SK-N-MC (cell line): Measurements from ENCODE around the gene LAPTM4A.

Experiments
- DNase-seq: peaks from one replicate; pipeline ENCODE4 v3.0.0-alpha.2; 2011; ENCODE audit warnings: low read depth, low spot score
- H3K27ac ChIP-seq: fragments of 200-600 bp; sonication (generic); 2 replicates; pipeline ENCODE4 v1.5.1; 2016; ENCODE audit warnings: mixed run types
- H3K36me3 ChIP-seq: fragments of 200-600 bp; sonication (generic); 2 replicates; pipeline ENCODE4 v1.6.1; 2017; ENCODE audit warnings: antibody characterized with exemption, low read length, mixed read lengths; ENCODE audit not compliant: insufficient read depth
- H3K4me3 ChIP-seq: fragments of 200-600 bp; sonication (generic); 2 replicates; pipeline ENCODE4 v1.5.1; 2016
- H3K9ac ChIP-seq: fragments of 200-600 bp; sonication (generic); 2 replicates; pipeline ENCODE4 v1.8.0; 2017; ENCODE audit warnings: mixed run types, mixed read lengths; ENCODE audit not compliant: insufficient read length
- H3K9me3 ChIP-seq: fragments of 200-600 bp; sonication (generic); 2 replicates; pipeline ENCODE4 v1.6.1; 2017; ENCODE audit warnings: low read depth, mild to moderate bottlenecking, antibody characterized with exemption, low read length, moderate library complexity, mixed read lengths
- EZH2 ChIP-seq: fragments of 200-600 bp; sonication (generic); IDR thresholded peaks from one replicate; pipeline ENCODE4 v1.6.1; 2017; ENCODE audit warnings: antibody characterized with exemption
- FOXP2 ChIP-seq: optimal IDR thresholded peaks from 2 replicates; pipeline ENCODE3; 2011; ENCODE audit warnings: mild to moderate bottlenecking, moderate library complexity; ENCODE audit not compliant: insufficient read depth; ENCODE audit errors: extremely low read length, control extremely low read depth
- POLR2AphosphoS5 ChIP-seq: IDR thresholded peaks from 2 replicates; pipeline ENCODE4 v1.6.1; 2012; ENCODE audit warnings: mild to moderate bottlenecking, low read depth, low read length, borderline replicate concordance

LAPTM4A gene

GRCh38 chr2:20061940-20062339 is 10.5 kb upstream of the LAPTM4A start:
- H3K4me3 ChIP-seq = no peak overlapping the region
- no peak overlapping the region for H3K27ac ChIP-seq
- no peak overlapping the region for H3K9ac ChIP-seq
- TF ChIP-seq EZH2 = no peak
- no peak for TF ChIP-seq FOXP2
- no peak for TF ChIP-seq POLR2AphosphoS5
- H3K9me3 ChIP-seq = no peaks in the 10 kb centered on the region
- no peak for DNase-seq
- no peaks in the 10 kb centered on the region for H3K36me3 ChIP-seq

DNA sequence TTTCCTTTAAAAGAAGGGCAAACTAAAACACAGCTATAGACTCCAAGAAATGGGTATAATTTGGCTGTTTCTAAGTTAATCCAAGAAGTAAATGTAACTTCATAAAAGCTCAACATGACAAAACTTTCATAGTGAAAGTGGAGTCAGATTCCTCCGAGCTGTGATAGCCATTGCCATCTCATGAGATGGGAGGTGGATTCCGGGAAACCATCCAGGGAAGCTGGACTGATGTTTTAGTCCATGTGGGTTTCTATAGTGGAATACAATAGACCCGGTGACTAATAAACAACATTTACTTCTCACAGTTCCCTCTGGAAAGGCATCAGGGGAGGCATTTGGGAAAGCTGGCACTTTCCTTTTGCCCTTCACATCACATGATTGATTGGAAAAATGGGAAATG is 10.0 kb upstream of the LAPTM4A start:
- TF ChIP-seq FOXP2 = no peak
- TF ChIP-seq POLR2AphosphoS5 = no peak
- no peak for TF ChIP-seq EZH2
- H3K4me3 ChIP-seq = no peak overlapping the region
- DNase-seq = no peak
- H3K27ac ChIP-seq = no peak overlapping the region
- no peaks in the 10 kb centered on the region for H3K36me3 ChIP-seq
- H3K9ac ChIP-seq = no peak overlapping the region
- H3K9me3 ChIP-seq = no peaks in the 10 kb centered on the region

DNA sequence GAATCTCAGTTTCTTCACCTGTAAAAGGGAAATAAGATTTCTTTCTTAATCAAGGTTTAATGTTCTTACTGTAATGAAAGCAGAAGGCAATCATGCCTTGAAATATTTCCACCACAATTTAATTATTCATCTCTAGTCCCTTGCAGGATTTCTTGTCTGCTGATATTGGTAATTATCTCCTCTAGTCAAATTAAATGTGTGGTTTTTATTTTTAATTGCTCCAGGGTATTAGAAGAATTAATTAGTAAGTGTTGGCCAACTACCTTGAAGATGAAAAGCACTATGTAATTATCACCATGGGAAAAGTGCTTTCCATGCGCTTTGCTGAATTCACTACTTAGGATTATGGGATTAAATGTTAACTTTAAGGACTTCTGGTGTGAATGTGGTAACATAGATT is 8.7 kb upstream of the LAPTM4A start:
- TF ChIP-seq POLR2AphosphoS5 = no peak
- TF ChIP-seq EZH2 = no peak
- TF ChIP-seq FOXP2 = no peak
- no peak overlapping the region for H3K27ac ChIP-seq
- H3K9ac ChIP-seq = no peak overlapping the region
- DNase-seq = no peak
- H3K9me3 ChIP-seq = no peaks in the 10 kb centered on the region
- no peak overlapping the region for H3K4me3 ChIP-seq
- H3K36me3 ChIP-seq = no peaks in the 10 kb centered on the region

GRCh38 chr2:20057268-20057667 is 5.8 kb upstream of the LAPTM4A start:
- Histone ChIP-seq H3K9me3 (no peaks in the 10 kb centered on the region), H3K36me3 (no peaks in the 10 kb centered on the region), H3K9ac (no peak overlapping the region), H3K4me3 (no peak overlapping the region), H3K27ac (no peak overlapping the region)
- TF ChIP-seq POLR2AphosphoS5 (no peak), FOXP2 (no peak), EZH2 (no peak)
- no peak for DNase-seq

DNA sequence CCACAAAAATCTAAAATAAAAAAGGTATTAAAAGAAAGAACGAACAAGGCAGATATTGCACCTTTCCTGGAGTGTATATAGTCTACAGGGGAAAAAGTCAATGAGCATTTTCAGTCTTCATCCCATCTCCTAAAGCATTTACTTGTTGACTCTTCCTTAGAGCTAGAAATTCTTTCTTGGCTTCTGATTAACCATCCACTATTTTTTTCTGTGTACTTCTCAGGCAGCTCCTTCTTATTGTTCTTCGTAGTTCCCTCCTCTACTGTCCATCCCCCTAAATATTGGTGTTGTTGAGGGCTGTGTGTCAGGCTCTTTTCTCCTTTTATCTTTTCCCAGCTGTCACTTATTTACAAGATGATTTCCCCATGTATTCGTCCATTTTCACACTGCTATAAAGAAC is 3.5 kb upstream of the LAPTM4A start:
- TF ChIP-seq EZH2 (no peak), FOXP2 (no peak), POLR2AphosphoS5 (no peak)
- no peak for DNase-seq
- Histone ChIP-seq H3K9ac (no peak overlapping the region), H3K27ac (no peak overlapping the region), H3K4me3 (no peak overlapping the region), H3K9me3 (no peaks in the 10 kb centered on the region), H3K36me3 (no peaks in the 10 kb centered on the region; the same call in 1 of the 2 replicates)

GRCh38 chr2:20054119-20054518 is 2.7 kb upstream of the LAPTM4A start:
- Histone ChIP-seq H3K9me3 (no peaks in the 10 kb centered on the region), H3K36me3 (no peaks in the 10 kb centered on the region; the same call in 1 of the 2 replicates), H3K9ac (no peak overlapping the region), H3K4me3 (no peak overlapping the region), H3K27ac (no peak overlapping the region)
- DNase-seq = no peak
- no peak for TF ChIP-seq POLR2AphosphoS5
- TF ChIP-seq FOXP2 = no peak
- TF ChIP-seq EZH2 = no peak

GRCh38 chr2:20052861-20053281 is 1.4 kb upstream of the LAPTM4A start:
- H3K36me3 ChIP-seq = no peaks in the 10 kb centered on the region; the same call in 1 of the 2 replicates
- TF ChIP-seq POLR2AphosphoS5 = peak; percentile 58
- no peak for TF ChIP-seq FOXP2
- H3K4me3 ChIP-seq = peak overlapping the region; percentile 85
- peak; percentile 74 for DNase-seq
- H3K9me3 ChIP-seq = no peaks in the 10 kb centered on the region
- H3K9ac ChIP-seq = peak overlapping the region; percentile 78
- peak overlapping the region; percentile 95 for H3K27ac ChIP-seq

DNA sequence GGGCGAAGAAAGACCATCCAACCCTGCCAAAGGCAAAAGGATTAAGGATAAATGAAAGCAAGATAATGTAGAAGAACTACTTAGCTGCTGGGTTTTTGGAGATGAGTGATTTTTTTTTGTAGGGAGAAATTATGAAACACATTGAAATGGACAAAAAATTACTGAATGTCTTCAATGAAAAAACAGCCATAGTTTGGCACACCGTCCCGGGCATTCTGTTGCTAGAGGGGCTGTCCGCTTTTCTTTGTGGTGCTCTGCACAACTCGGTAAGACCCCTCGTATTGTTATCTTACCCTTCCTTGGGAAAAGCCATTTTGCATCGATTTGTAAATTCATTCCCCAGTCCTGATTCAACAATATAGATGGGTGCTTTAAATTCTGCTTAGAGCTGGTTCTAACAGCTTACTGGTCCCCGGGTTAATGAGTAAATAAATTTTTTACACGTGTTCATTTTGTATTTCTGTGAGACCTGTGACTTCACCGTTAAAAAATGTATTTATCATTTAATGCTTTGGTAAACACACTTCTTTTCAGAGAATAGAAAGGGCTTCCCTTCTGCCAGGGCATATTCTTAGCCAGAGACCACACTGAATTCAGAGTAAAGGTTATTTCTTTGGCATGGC is 912 bp upstream of the LAPTM4A start:
- no peak for DNase-seq
- TF ChIP-seq FOXP2 = no peak
- TF ChIP-seq EZH2 = no peak
- no peak for TF ChIP-seq POLR2AphosphoS5

DNA sequence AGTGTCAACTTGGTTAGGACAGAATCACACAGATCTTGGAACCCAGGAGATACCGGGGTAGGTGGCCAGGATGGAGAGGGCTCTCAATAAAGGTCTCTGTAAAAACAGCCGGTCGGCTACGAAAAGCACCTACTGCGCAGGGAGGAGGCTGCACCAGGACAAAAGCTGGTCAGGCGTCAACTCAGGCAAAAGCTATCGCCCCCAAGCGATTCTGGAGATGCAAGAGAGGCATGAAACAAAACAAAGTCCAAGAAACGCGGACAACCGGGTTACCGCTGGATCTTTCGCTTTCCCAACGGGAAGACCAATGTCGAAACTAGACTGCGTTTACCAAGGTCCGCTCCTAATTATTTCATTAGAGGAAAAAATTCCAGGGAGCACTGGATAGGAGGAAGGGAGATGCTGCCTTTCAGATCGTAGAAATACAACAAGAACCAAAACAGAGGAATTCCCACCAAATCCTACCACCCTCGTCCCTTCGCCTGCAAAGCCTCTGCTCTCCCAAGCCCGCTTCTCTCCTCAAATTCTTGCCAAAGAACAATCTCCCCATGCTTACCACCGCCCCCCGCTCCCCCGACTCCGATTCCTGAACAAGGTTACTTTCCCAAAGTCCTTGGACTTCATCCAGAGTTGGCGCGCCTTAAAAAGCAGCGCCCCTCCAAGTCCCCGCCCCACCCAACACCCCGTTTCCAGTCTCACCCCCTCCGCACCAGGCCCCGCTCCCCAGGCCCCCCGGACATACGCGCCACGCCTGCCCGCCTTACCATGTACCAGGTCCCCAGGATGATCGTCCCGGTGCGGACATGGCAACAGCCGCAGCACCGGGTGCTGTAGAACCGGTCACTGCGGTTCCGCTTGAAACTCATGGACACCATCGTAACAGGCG is 539 bp downstream of the LAPTM4A start:
- TF ChIP-seq POLR2AphosphoS5 = no peak
- no peak for TF ChIP-seq EZH2
- no peak for TF ChIP-seq FOXP2
- no peaks in the 10 kb centered on the region for H3K9me3 ChIP-seq
- H3K36me3 ChIP-seq = no peaks in the 10 kb centered on the region; the same call in none of the 2 replicates
- H3K4me3 ChIP-seq = peak overlapping the region; percentile 85
- H3K27ac ChIP-seq = peak overlapping the region; percentile 95
- DNase-seq = no peak
- H3K9ac ChIP-seq = peak overlapping the region; percentile 88

More for the DNA sequence above, 912 bp upstream of the LAPTM4A start:
- Histone ChIP-seq H3K36me3 (no peaks in the 10 kb centered on the region; the same call in 1 of the 2 replicates), H3K9ac (peak overlapping the region; percentile 78), H3K9me3 (no peaks in the 10 kb centered on the region), H3K27ac (peak overlapping the region; percentile 95), H3K4me3 (peak overlapping the region; percentile 85)
